WTC11 (cell line): ENCODE data around the gene NCS1. TPM values are rescaled to one million over a fixed set of nuclear protein-coding genes. Genes with fewer than 3 reads are reported as not detected.

Source experiments
- ATAC-seq: fragments of 200-7000 bp; cut with Tn5 transposase; 2 replicates; pipeline ENCODE4 v1.10.0; 2021; ENCODE audit warnings: mild to moderate bottlenecking, moderate library complexity
- CTCF ChIA-PET: fragments of 300-600 bp; sonication (Branson Sonifier 250); formaldehyde crosslinking; loops from one replicate; lab custom pipeline; 2021; ENCODE audit warnings: antibody characterized with exemption; lab: Charles Lee
- POLR2A ChIA-PET: fragments of 350-600 bp; sonication (Branson Sonifier 250); formaldehyde crosslinking; loops from one replicate; lab custom pipeline; 2021; ENCODE audit warnings: antibody characterized with exemption; lab: Charles Lee
- DNase-seq: peaks from one replicate; pipeline ENCODE4 v3.0.0; 2021; ENCODE audit warnings: low spot score
- H3K27ac Mint-ChIP-seq: 2 replicates; pipeline ENCODE4 v1.8.0; 2021; ENCODE audit warnings: mixed read lengths
- H3K27me3 Mint-ChIP-seq: 2 replicates; pipeline ENCODE4 v1.8.0; 2021; ENCODE audit warnings: low read depth, mild to moderate bottlenecking, moderate library complexity, mixed read lengths
- H3K36me3 Mint-ChIP-seq: 2 replicates; pipeline ENCODE4 v1.8.0; 2021; ENCODE audit warnings: mixed read lengths
- H3K4me1 Mint-ChIP-seq: 2 replicates; pipeline ENCODE4 v1.8.0; 2022; ENCODE audit warnings: mixed read lengths
- H3K4me3 Mint-ChIP-seq: 2 replicates; pipeline ENCODE4 v1.8.0; 2021; ENCODE audit warnings: mild to moderate bottlenecking, moderate library complexity, mixed read lengths
- H3K9me3 Mint-ChIP-seq: 2 replicates; pipeline ENCODE4 v1.8.0; 2021; ENCODE audit warnings: mixed read lengths
- AR ChIP-seq: fragments of 250-450 bp; sonication (Bioruptor Pico); IDR thresholded peaks from 2 replicates; pipeline ENCODE4 v1.9.0; 2021; ENCODE audit warnings: mild to moderate bottlenecking
- CBFB ChIP-seq: sonication (generic); formaldehyde crosslinking; IDR thresholded peaks from 2 replicates; pipeline ENCODE4 v1.8.1; 2022; ENCODE audit warnings: mild to moderate bottlenecking, low read depth, missing genetic modification reagents
- E2F4 ChIP-seq: sonication (generic); formaldehyde crosslinking; IDR thresholded peaks from 2 replicates; pipeline ENCODE4 v1.8.1; 2022; ENCODE audit warnings: low read depth, mild to moderate bottlenecking, moderate library complexity, missing genetic modification reagents, borderline replicate concordance
- ETV6 ChIP-seq: sonication (generic); formaldehyde crosslinking; IDR thresholded peaks from 2 replicates; pipeline ENCODE4 v1.8.1; 2022; ENCODE audit warnings: mild to moderate bottlenecking, missing genetic modification reagents
- FOXJ3 ChIP-seq: sonication (generic); formaldehyde crosslinking; IDR thresholded peaks from 2 replicates; pipeline ENCODE4 v1.9.0; 2021; ENCODE audit warnings: missing genetic modification reagents, mild to moderate bottlenecking, borderline replicate concordance
- FOXK1 ChIP-seq: sonication (generic); formaldehyde crosslinking; IDR thresholded peaks from 2 replicates; pipeline ENCODE4 v1.8.0; 2022; ENCODE audit warnings: mild to moderate bottlenecking, moderate library complexity, missing genetic modification reagents
- GABPB1 ChIP-seq: sonication (generic); formaldehyde crosslinking; IDR thresholded peaks from 2 replicates; pipeline ENCODE4 v1.8.1; 2023; ENCODE audit warnings: mild to moderate bottlenecking, missing genetic modification reagents
- HMGXB4 ChIP-seq: sonication (generic); formaldehyde crosslinking; IDR thresholded peaks from 2 replicates; pipeline ENCODE4 v1.8.1; 2023; ENCODE audit warnings: mild to moderate bottlenecking, moderate library complexity, missing genetic modification reagents
- MXD4 ChIP-seq: fragments of 250-450 bp; sonication (Bioruptor Pico); IDR thresholded peaks from 2 replicates; pipeline ENCODE4 v1.8.0; 2021; ENCODE audit warnings: mild to moderate bottlenecking, moderate library complexity, borderline replicate concordance
- NFE2L1 ChIP-seq: sonication (generic); formaldehyde crosslinking; IDR thresholded peaks from 2 replicates; pipeline ENCODE4 v1.8.1; 2023; ENCODE audit warnings: missing genetic modification reagents
- RELA ChIP-seq: sonication (generic); formaldehyde crosslinking; IDR thresholded peaks from 2 replicates; pipeline ENCODE4 v1.8.1; 2022; ENCODE audit warnings: missing genetic modification reagents, mild to moderate bottlenecking, borderline replicate concordance
- RORB ChIP-seq: fragments of 250-450 bp; sonication (Bioruptor Pico); IDR thresholded peaks from 2 replicates; pipeline ENCODE4 v1.9.0; 2021; ENCODE audit warnings: mild to moderate bottlenecking
- SMAD3 ChIP-seq: sonication (generic); formaldehyde crosslinking; IDR thresholded peaks from 2 replicates; pipeline ENCODE4 v1.8.0; 2022; ENCODE audit warnings: missing genetic modification reagents, mild to moderate bottlenecking, borderline replicate concordance
- SOX15 ChIP-seq: fragments of 250-450 bp; sonication (Bioruptor Pico); IDR thresholded peaks from 2 replicates; pipeline ENCODE4 v1.9.0; 2021; ENCODE audit warnings: mild to moderate bottlenecking
- TP53 ChIP-seq: sonication (generic); formaldehyde crosslinking; IDR thresholded peaks from 2 replicates; pipeline ENCODE4 v1.8.1; 2023; ENCODE audit warnings: mild to moderate bottlenecking, missing genetic modification reagents
- ZMAT4 ChIP-seq: fragments of 250-450 bp; sonication (Bioruptor Pico); IDR thresholded peaks from 2 replicates; pipeline ENCODE4 v1.9.0; 2021; ENCODE audit warnings: mild to moderate bottlenecking
- ZNF121 ChIP-seq: sonication (generic); formaldehyde crosslinking; IDR thresholded peaks from 2 replicates; pipeline ENCODE4 v1.8.0; 2023; ENCODE audit warnings: missing genetic modification reagents
- ZNF281 ChIP-seq: sonication (generic); formaldehyde crosslinking; IDR thresholded peaks from 2 replicates; pipeline ENCODE4 v1.8.0; 2023; ENCODE audit warnings: mild to moderate bottlenecking, missing genetic modification reagents
- total RNA-seq: library from RNA; stranded (reverse); gene quantifications from 3 replicates; pipeline ENCODE4 v1.2.3, GENCODE V29; 2021
- TF ChIP-seq, protein P1 (sequence below): sonication (generic); formaldehyde crosslinking; IDR thresholded peaks from 2 replicates; pipeline ENCODE4 v1.8.1; 2022; ENCODE audit warnings: missing genetic modification reagents, borderline replicate concordance

NCS1 gene
- total RNA-seq, 1 experiment from 2014 or later: 32.4 TPM

GRCh38 chr9:130122456-130122855 lies 49.7 kb upstream of the NCS1 start:
- no peak for ATAC-seq
- H3K9me3 Mint-ChIP-seq: no peaks in the 10 kb centered on the region
- DNase-seq: no peak
- H3K36me3 Mint-ChIP-seq: peaks cover 13% of the 10 kb centered on the region
- no peak overlapping the region for H3K4me3 Mint-ChIP-seq
- CTCF ChIA-PET: no interaction called here
- TF ChIP-seq FOXK1 (CRISPR knock-in tag): no peak
- no peak for TF ChIP-seq HMGXB4
- H3K27me3 Mint-ChIP-seq: no peaks in the 10 kb centered on the region
- H3K4me1 Mint-ChIP-seq: peaks cover 33% of the 10 kb centered on the region
- H3K27ac Mint-ChIP-seq: peak overlapping the region; percentile 53
- POLR2A ChIA-PET: interaction anchor here (0.6 kb wide), 1 partner anchor 34 kb away, joined by 3 read pairs; no protein-coding TSS in a partner anchor

DNA sequence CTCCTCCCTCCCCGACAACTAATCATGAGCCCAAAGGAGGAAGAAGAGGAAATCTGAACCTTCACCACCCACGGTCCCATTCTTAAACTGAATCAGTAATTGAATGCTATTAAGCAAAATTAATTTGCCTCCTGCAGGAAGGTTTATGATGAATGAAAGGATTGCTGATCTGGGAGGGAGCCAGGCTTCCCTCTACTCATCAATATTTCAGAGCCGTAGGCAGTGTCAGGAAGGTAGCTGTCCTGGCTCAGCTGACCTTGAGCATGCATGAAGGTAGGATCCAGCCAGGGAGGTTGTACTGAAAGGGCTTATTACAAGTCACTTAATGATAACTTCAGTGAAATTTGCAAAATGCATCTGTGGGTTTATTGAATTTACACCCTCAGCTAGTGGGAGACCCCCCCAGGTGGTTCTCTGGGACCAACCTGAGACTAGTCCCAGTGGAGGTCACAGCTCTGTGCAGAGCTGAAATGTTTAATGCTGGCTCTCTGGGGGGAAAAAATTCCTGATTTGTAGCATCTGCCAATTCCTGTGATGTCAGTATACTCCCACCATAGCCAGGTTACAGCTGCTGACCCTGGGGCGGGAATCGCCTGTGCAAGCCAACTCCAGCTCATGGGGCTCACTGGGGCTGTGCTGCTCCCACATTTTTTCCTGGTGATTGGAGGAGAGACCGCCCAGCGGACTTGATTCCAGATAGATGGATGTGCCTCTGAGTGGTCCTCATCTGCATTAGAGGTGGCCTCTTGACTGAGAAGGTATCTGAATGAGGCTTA lies 47.9 kb upstream of the NCS1 start:
- ChIA-PET CTCF (interaction anchor here (0.7 to 1.3 kb wide), 4 partner anchors 17 to 742 kb away, joined by 3 to 4 read pairs (median 3); no protein-coding TSS in a partner anchor), POLR2A (interaction anchor here (0.6 kb wide), 2 partner anchors 27 to 708 kb away, joined by 3 read pairs; no protein-coding TSS in a partner anchor)
- H3K9me3 Mint-ChIP-seq: no peaks in the 10 kb centered on the region
- no peak overlapping the region for H3K4me3 Mint-ChIP-seq
- DNase-seq: no peak
- H3K27ac Mint-ChIP-seq: 0 out of 2 replicates have a peak overlapping the region, but pooled peaks have one; percentile 27
- TF ChIP-seq SOX15 (CRISPR knock-in tag) (no peak), RELA (CRISPR knock-in tag) (no peak), ETV6 (CRISPR knock-in tag) (no peak)
- H3K4me1 Mint-ChIP-seq: peaks cover 19% of the 10 kb centered on the region
- H3K27me3 Mint-ChIP-seq: no peaks in the 10 kb centered on the region
- no peak for ATAC-seq
- H3K36me3 Mint-ChIP-seq: peaks cover 27% of the 10 kb centered on the region

GRCh38 chr9:130126721-130127433 lies 45.3 kb upstream of the NCS1 start:
- Mint-ChIP-seq H3K36me3 (peaks cover 37% of the 10 kb centered on the region), H3K4me3 (no peak overlapping the region), H3K9me3 (no peaks in the 10 kb centered on the region), H3K4me1 (peaks cover 6% of the 10 kb centered on the region; the same call in 1 of the 2 replicates), H3K27me3 (no peaks in the 10 kb centered on the region), H3K27ac (peak overlapping the region; percentile 64; the same call in 1 of the 2 replicates)
- no peak for ATAC-seq
- no peak for DNase-seq
- POLR2A ChIA-PET: no interaction called here
- CTCF ChIA-PET: no interaction called here
- TF ChIP-seq RORB (CRISPR knock-in tag): no peak
- TF ChIP-seq MXD4 (CRISPR knock-in tag): no peak
- TF ChIP-seq ZNF281 (CRISPR knock-in tag): no peak
- TF ChIP-seq, protein P1, sequence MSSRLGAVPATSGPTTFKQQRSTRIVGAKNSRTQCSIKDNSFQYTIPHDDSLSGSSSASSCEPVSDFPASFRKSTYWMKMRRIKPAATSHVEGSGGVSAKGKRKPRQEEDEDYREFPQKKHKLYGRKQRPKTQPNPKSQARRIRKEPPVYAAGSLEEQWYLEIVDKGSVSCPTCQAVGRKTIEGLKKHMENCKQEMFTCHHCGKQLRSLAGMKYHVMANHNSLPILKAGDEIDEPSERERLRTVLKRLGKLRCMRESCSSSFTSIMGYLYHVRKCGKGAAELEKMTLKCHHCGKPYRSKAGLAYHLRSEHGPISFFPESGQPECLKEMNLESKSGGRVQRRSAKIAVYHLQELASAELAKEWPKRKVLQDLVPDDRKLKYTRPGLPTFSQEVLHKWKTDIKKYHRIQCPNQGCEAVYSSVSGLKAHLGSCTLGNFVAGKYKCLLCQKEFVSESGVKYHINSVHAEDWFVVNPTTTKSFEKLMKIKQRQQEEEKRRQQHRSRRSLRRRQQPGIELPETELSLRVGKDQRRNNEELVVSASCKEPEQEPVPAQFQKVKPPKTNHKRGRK (CRISPR knock-in tag): no peak
- TF ChIP-seq CBFB (CRISPR knock-in tag): no peak
- TF ChIP-seq ETV6 (CRISPR knock-in tag): no peak
- TF ChIP-seq SMAD3: no peak
- no peak for TF ChIP-seq AR (CRISPR knock-in tag)
- TF ChIP-seq ZNF121 (CRISPR knock-in tag): no peak
- no peak for TF ChIP-seq NFE2L1 (CRISPR knock-in tag)
- TF ChIP-seq FOXJ3 (CRISPR knock-in tag): no peak
- no peak for TF ChIP-seq RELA (CRISPR knock-in tag)
- TF ChIP-seq GABPB1 (CRISPR knock-in tag): no peak
- no peak for TF ChIP-seq ZMAT4 (CRISPR knock-in tag)
- no peak for TF ChIP-seq E2F4 (CRISPR knock-in tag)
- TF ChIP-seq TP53 (CRISPR knock-in tag): no peak
